Right kidney (tissue), 9 donors: ENCODE results near the gene MPHOSPH6.
"Not testable (repeated sequence)": the region's sequence is repeated elsewhere in the genome, so short reads cannot be mapped to it uniquely, and the experiment has no call there.

Experiments
- DNase-seq: peaks from one replicate; pipeline ENCODE4 v3.0.0-alpha.2; 2016
- long read RNA-seq, 8 donors: transcript quantifications; one replicate each; lab custom pipeline, GENCODE V29; 2026

Gene MPHOSPH6, protein sequence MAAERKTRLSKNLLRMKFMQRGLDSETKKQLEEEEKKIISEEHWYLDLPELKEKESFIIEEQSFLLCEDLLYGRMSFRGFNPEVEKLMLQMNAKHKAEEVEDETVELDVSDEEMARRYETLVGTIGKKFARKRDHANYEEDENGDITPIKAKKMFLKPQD
- long read RNA-seq, donor 1, transcript MPHOSPH6-207 (2 exons, 392 nt), result minor isoform, 5 of 29 reads
- long read RNA-seq, donor 1, transcript MPHOSPH6-201 (5 exons, 1,103 nt), result major isoform, 23 of 29 reads
- long read RNA-seq, donor 1, partial matches to known transcripts, result 0 of 29 reads
- long read RNA-seq, donor 1, other reads (novel, unspliced or antisense), result 0 of 29 reads
- long read RNA-seq, donor 2, transcript MPHOSPH6-201 (5 exons, 1,103 nt), result major isoform, 9 of 11 reads
- long read RNA-seq, donor 2, partial matches to known transcripts, result 0 of 11 reads
- long read RNA-seq, donor 2, other reads (novel, unspliced or antisense), result 0 of 11 reads
- long read RNA-seq, donor 3, partial matches to known transcripts, result 0 of 5 reads
- long read RNA-seq, donor 3, other reads (novel, unspliced or antisense), result 0 of 5 reads
- long read RNA-seq, donor 4, transcript MPHOSPH6-201 (5 exons, 1,103 nt), result major isoform, 11 of 15 reads
- long read RNA-seq, donor 4, partial matches to known transcripts, result 0 of 15 reads
- long read RNA-seq, donor 4, other reads (novel, unspliced or antisense), result 0 of 15 reads
- long read RNA-seq, donor 5, transcript MPHOSPH6-201 (5 exons, 1,103 nt), result major isoform, 23 of 26 reads
- long read RNA-seq, donor 5, partial matches to known transcripts, result 0 of 26 reads
- long read RNA-seq, donor 5, other reads (novel, unspliced or antisense), result 0 of 26 reads
- long read RNA-seq, donor 6, transcript MPHOSPH6-201 (5 exons, 1,103 nt), result major isoform, 11 of 14 reads
- long read RNA-seq, donor 6, partial matches to known transcripts, result 0 of 14 reads
- long read RNA-seq, donor 6, other reads (novel, unspliced or antisense), result 0 of 14 reads
- long read RNA-seq, donor 7, result 0 reads
- long read RNA-seq, donor 8, transcript MPHOSPH6-201 (5 exons, 1,103 nt), result major isoform, 13 of 24 reads
- long read RNA-seq, donor 8, partial matches to known transcripts, result 6 of 24 reads
- long read RNA-seq, donor 8, other reads (novel, unspliced or antisense), result 0 of 24 reads

GRCh38 chr16:82169861-82170845 is at the start of gene MPHOSPH6:
TSS of gene MPHOSPH6 (minus strand) at chr16:82170224. CDS start at chr16:82170175, 49 bp downstream.
- DNase-seq, result peak; percentile 97

- DNase-seq, result no peak
Observed at GRCh38 chr16:82219298-82219697, 49.3 kb upstream of the MPHOSPH6 start.

- not testable (repeated sequence) for DNase-seq
Observed at GRCh38 chr16:82209314-82209713, 39.3 kb upstream of the MPHOSPH6 start.

DNA sequence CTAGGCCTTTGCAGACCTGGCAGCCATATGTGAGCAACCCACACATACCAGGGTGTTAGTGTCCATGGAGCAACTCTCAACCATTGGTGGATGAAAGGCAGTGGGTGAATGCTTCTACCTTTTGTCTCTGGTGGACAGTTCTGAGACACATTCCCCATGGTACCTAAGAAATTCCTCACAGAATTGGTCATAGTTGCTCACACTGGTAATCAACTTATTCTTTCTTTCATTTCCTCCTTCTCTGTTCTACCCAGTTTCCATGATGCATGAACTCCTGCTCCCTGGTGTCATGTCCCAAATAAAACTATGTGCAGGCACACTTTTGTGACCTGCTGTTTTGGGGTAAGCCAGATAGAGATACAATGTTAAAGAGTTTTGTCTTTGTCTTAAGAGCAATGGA is 33.2 kb upstream of the MPHOSPH6 start:
- no peak for DNase-seq

DNA sequence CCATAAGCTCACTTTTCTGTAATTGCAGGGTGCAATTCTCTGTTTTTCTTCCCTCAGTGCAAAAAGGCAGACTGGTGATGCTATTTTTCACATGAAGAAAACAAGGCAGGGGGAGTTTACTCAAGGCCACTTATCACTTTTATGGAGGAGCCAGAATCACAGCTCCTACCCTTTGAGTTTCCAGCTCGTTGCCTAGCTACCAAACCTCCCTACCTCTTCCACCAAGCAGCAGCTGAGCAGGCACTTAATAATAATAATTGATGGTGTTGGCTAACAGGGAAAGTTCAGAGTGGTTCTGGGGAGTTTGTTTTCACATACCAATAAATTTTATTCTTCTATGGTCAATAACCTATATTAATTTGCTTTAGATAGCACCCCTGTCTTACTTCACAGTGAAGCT is 31.9 kb upstream of the MPHOSPH6 start:
- DNase-seq, result no peak

GRCh38 chr16:82201351-82201750 is 31.3 kb upstream of the MPHOSPH6 start:
- no peak for DNase-seq

- no peak for DNase-seq
Observed at GRCh38 chr16:82199209-82199608, 29.2 kb upstream of the MPHOSPH6 start.

DNA sequence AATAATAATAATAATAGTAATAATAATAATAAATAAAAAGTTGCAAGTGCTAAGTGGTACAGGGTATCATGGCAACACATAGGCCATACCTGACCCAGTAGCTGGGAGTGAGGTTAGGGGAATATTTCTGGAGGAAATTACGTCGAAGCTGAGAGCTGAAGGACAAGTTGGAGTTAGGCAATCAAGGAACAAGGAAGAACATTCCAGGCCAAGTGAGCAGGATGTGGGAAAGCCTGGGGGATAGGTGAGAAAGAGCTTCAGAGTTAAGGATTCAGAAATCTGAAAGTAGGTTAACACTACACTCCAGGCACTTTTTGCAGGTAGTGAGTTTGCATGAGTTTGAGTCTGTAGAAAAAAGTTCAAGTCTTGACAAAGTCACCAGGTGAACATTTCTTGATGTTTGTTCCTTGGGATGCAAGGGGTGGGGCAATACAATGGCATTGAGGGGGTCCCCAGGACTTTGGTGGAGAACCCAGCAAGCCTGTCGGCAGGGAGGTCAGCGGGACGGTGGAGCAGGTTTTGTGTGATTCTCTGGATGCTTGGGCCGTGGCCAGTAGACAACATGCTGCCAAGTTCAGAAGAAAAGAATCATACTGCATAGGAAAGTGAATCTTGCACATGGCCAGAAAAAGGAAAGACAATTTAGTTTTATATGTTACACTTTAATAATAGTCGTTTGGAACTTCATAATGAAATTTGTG is 27.7 kb upstream of the MPHOSPH6 start:
- DNase-seq, result no peak

DNA sequence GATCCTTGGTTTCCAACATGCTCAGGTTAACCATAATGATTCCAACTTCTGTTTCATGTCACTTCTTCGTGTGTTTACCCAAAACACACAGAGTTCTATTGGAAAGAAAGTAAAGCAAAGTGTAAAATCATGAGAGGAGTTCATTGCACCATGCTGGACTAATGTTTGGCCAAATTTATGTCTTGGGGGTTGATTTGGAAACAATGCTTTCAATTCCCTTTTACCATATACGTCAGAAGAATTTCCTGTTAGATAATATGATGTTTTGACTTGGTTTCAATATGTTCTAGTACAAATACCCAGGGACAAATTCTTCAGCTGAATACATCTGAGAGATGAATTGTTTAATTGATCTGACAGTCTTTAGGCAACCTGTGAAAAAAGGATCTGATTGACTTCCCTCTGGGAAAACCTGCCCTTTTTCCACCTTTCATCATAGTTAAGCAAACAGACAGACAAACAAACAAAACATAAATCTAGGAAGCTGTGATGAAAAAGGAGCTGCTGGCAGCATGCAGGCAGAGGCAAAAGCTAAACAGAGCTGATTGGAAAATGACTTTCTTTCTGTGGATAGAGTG is 26.0 kb upstream of the MPHOSPH6 start:
- no peak for DNase-seq

- DNase-seq, result no peak
Observed at GRCh38 chr16:82194086-82194485, 24.1 kb upstream of the MPHOSPH6 start.

- no peak for DNase-seq
Observed at GRCh38 chr16:82192665-82193064, 22.6 kb upstream of the MPHOSPH6 start.

DNA sequence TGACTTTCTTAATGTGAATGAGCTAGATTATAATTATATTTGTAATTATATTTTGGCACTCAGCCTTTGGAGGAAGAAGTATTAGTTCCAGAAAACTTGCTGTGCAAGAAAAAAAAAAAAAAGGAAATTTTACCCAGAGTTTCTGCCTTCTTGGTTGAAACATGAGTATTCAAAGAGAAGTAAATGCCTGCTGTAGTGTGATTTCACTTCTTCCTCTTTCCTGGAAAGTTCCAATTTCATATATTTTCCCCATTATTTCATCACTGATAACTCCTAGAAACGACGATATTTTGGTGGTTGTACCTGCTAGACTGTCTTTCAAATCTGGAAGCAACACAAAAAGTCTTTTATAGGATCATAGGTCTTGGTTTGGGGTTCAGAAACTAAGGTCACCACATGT is 20.4 kb upstream of the MPHOSPH6 start:
- no peak for DNase-seq

DNA sequence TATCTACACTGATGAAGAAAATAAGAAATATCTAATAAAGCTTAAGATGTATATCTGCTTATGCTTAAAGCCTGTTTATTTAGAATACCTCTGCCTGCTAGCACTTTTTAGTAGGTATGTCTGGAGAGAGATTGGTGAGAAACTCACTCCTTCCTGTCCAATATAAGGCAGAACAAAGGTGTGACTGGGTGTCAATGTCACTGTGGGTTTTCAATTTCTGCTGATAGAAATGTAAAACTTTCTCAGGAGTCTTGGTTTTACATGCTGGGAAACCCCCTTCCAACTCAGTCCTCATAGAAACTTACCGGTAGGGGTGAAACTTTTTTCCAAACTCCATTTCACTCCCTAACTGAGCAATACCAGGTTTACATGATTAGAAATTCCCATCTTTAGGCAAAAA is 17.8 kb upstream of the MPHOSPH6 start:
- no peak for DNase-seq

DNA sequence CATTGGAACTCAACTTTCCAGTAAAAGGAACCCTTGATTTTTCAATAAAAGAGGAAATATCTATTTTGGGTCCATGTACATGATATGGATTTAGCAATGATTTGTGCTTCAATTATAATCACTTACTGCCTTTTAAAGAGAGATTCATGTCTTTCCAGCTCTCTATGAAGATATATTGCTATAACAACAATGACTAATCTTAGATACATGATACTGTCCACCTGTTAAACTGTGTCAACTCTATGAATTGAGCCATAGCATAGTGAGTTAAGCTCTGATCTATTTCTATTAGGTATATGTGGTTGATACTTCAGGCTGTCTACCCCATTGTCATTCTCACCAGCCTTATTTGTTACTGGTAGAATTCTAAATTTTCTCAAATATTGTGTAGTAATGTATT is 15.0 kb upstream of the MPHOSPH6 start:
- DNase-seq, result no peak

- no peak for DNase-seq
Observed at GRCh38 chr16:82184213-82184612, 14.2 kb upstream of the MPHOSPH6 start.

DNA sequence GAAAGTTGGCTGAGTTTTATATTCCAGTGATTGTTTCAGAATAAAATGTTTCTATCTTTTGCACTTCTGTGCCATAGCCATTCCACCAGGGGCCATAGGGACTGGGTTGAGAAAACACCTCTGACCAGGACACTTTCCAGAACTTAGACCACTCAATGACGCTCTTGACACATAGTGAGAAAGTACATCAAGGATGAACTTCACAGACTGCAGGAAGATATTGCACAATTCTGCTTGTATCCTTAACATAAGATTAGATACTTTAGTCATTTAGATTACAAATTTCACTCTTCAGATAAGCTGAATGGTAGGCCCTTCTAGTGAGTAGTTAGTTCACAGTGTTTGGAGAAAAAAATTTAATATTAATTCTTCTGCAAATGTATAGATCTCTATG is 13.0 kb upstream of the MPHOSPH6 start:
- DNase-seq, result no peak

DNA sequence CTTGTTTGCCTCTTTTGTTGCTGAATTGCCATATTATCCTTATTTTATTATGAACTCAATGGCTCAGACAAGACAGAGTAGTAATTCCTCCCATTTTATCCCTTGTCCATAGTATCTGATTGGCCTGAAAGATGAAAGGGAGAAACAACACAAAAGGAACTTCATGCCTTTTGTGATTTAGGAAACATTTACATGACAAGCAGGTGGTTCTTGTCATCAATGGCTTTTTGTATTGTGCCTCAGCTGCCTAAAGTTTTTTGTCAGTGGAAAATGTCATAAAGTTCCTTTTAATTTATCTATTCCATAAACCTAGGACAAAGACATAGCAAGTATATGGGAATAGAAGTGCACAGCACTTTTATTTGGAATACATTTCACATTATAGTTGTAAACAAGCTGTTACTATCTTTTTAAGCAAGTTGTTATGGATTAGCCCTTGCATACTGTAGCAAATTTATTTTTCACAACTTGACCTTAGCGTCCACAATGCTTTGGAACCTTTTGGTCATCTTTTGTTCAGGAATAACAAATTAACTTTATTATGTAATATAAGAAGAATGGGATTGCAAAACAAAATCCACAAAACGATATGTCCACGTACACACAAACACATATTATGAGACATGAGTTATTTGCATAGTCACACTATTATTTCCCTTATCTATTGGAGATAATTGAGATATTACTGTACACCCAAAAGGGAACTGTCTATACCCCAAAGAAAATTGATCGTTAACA is 12.4 kb upstream of the MPHOSPH6 start:
- DNase-seq, result no peak

DNA sequence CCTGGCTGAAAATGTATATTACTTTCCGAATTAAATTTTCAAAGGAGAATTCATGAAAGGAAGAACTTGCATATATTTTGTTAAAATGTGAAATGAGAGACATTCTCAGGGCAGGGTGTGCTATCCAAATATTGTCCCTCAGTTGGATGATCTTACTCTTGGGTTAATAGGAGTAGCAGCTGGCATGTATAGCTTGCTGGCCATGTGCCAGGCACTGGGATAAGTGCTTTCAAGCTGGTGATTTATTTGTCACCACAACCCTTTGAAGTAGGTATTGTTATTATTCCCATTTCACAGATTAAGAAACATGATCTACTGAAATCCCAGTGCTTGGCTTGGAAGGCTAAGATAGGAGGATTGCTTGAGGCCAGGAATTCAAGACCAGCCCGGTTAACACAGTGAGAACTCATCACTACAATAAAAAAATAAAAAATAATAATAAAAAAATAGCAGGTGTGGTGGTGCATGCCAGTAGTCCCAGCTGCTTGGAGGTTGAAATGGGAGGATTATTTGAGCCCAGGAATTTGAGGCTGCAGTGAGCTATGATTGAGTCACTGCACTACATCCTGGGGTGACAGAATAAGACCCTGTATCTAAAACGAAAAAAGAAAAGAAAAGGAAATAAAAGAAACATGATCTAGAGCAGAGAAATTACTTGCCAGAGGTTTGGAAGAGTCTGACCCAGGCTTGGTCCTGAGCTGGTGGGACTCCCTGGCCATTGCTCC is 11.6 kb upstream of the MPHOSPH6 start:
- DNase-seq, result no peak

- DNase-seq, result no peak
Observed at GRCh38 chr16:82178352-82178751, 8.3 kb upstream of the MPHOSPH6 start.
